Measurements from ENCODE around the gene CA7. TPM values are rescaled to one million over a fixed set of nuclear protein-coding genes. Genes with fewer than 3 reads are reported as not detected.

Gene CA7
- total and polyA plus RNA-seq, 3 experiments from 2014 or later = not detected

DNA sequence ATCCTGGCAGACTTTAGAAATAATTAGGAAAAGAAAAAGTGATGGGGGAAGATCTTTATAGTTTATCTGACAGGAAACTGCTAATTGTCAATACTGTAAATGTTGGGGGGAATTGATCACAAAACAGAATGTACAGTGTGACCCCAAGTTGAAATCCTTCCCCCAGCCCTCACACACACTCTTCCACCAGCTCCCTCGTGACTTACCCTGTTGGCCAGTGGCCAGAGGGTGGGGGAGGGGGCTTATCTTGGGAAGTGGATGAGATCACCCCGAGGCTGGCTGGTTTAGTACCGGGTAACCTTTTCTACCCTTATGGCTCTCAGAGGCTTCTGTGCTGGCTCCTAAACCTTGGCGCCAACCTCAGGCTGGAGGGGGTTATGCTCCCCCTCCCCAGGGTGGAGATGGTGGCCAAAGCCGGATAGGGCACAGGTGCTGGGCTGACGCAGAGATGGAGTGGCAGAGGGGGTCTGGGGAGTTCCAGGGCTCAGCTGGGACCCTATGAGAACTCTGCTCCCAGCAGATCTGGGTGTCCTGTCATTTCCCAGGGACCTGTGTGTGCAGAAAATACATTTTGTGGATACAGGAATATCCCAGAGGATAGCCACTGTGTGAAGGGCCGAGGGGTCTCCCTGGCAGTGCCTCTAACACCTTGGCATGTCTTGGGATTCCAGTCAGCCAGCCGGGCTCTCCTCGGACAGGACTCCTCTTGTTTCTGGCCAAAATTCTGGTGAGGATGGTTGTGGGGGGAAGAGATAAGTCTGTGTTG lies 55.9 kb downstream of the CA7 start:
- POLR2A ChIA-PET = no interaction called here
- no peaks in the 10 kb centered on the region for H3K27me3 Mint-ChIP-seq
- H3K9me3 ChIP-seq (ENCODE audit: low read length) = no peaks in the 10 kb centered on the region

GRCh38 chr16:66900721-66901441 lies 56.7 kb downstream of the CA7 start:
- peaks cover under 1 to 2% (median 2%) of the 10 kb centered on the region in 3 donors for H3K4me1 Mint-ChIP-seq
- CTCF ChIA-PET = no interaction called here
- POLR2A ChIA-PET = no interaction called here

More for the DNA sequence above, 55.9 kb downstream of the CA7 start:
- H3K36me3 ChIP-seq (ENCODE audit: insufficient read depth, low read length) = no peaks in the 10 kb centered on the region
- H3K27ac ChIP-seq (ENCODE audit: low read depth, low read length) = peak overlapping the region; percentile 87
- Mint-ChIP-seq H3K27ac (peak overlapping the region in 1 of 8 donors; percentile 63), H3K4me3 (peak overlapping the region in 1 of 7 donors; percentile 27), H3K36me3 (peaks cover 0 to 2% (median 0%) of the 10 kb centered on the region in 3 donors), H3K9me3 (no peaks in the 10 kb centered on the region), H3K4me1 (peaks cover 0 to 2% (median 0%) of the 10 kb centered on the region in 3 donors)
- CTCF ChIA-PET = no interaction called here
- no peaks in the 10 kb centered on the region for H3K27me3 ChIP-seq (ENCODE audit: insufficient read depth, low read length, poor library complexity, severe bottlenecking)
- H3K4me3 ChIP-seq (ENCODE audit: low read length) = no peak overlapping the region
- no peak for DNase-seq
- no peaks in the 10 kb centered on the region for H3K4me1 ChIP-seq (ENCODE audit: insufficient read depth, low read length)

DNA sequence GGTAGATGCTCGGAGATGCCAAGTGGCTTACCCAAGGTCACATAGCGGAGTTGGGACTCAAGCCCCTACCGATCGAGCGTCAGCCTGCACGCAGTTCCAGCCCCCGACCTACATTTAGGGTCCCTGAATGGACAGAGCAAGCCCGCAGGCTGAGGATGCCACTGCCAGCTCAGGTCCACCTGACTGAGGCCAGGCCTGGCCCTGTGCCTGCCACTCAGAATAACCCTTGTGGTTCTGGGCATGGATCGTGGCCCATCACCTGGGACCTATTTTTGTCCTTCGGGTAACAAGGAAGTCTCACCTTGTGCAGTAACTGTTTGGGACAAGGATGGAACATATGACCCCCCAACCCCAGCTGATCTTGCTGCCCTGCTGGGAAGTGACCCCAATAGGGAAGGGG lies 57.4 kb downstream of the CA7 start:
- ChIA-PET CTCF (interaction anchor here (1.0 kb wide), 1 partner anchor 27 kb away, joined by 3 read pairs; no protein-coding TSS in a partner anchor), POLR2A (no interaction called here)
- H3K4me3 Mint-ChIP-seq = no peak overlapping the region
- Histone ChIP-seq H3K27me3 (ENCODE audit: insufficient read depth, low read length, poor library complexity, severe bottlenecking) (no peaks in the 10 kb centered on the region), H3K27ac (ENCODE audit: low read depth, low read length) (no peak overlapping the region), H3K9me3 (ENCODE audit: low read length) (no peaks in the 10 kb centered on the region), H3K4me1 (ENCODE audit: insufficient read depth, low read length) (peaks cover 7% of the 10 kb centered on the region), H3K4me3 (ENCODE audit: low read length) (no peak overlapping the region), H3K36me3 (ENCODE audit: insufficient read depth, low read length) (no peaks in the 10 kb centered on the region)
- H3K27me3 Mint-ChIP-seq = no peaks in the 10 kb centered on the region
- peaks cover 2 to 9% (median 9%) of the 10 kb centered on the region in 3 donors for H3K4me1 Mint-ChIP-seq
- DNase-seq = peak in 1 of 5 donors; percentile 8
- peaks cover 0 to 2% (median 0%) of the 10 kb centered on the region in 3 donors for H3K36me3 Mint-ChIP-seq
- no peaks in the 10 kb centered on the region for H3K9me3 Mint-ChIP-seq
- no peak overlapping the region for H3K27ac Mint-ChIP-seq

More at GRCh38 chr16:66900721-66901441, 56.7 kb downstream of the CA7 start:
- no peaks in the 10 kb centered on the region for H3K27me3 Mint-ChIP-seq
- H3K36me3 Mint-ChIP-seq = peaks cover 0 to 2% (median 0%) of the 10 kb centered on the region in 3 donors
- Histone ChIP-seq H3K36me3 (ENCODE audit: insufficient read depth, low read length) (no peaks in the 10 kb centered on the region), H3K4me3 (ENCODE audit: low read length) (no peak overlapping the region), H3K27me3 (ENCODE audit: insufficient read depth, low read length, poor library complexity, severe bottlenecking) (no peaks in the 10 kb centered on the region), H3K4me1 (ENCODE audit: insufficient read depth, low read length) (peaks cover 5% of the 10 kb centered on the region), H3K9me3 (ENCODE audit: low read length) (no peaks in the 10 kb centered on the region), H3K27ac (ENCODE audit: low read depth, low read length) (peak overlapping the region; percentile 87)
- H3K4me3 Mint-ChIP-seq = no peak overlapping the region
- no peaks in the 10 kb centered on the region for H3K9me3 Mint-ChIP-seq
- DNase-seq = peak in 1 of 5 donors; percentile 2
- H3K27ac Mint-ChIP-seq = no peak overlapping the region

GRCh38 chr16:66902648-66903543 lies 58.7 kb downstream of the CA7 start:
- H3K9me3 Mint-ChIP-seq = no peaks in the 10 kb centered on the region
- Histone ChIP-seq H3K9me3 (ENCODE audit: low read length) (no peaks in the 10 kb centered on the region), H3K4me1 (ENCODE audit: insufficient read depth, low read length) (peaks cover 7% of the 10 kb centered on the region), H3K4me3 (ENCODE audit: low read length) (no peak overlapping the region), H3K27ac (ENCODE audit: low read depth, low read length) (no peak overlapping the region), H3K36me3 (ENCODE audit: insufficient read depth, low read length) (no peaks in the 10 kb centered on the region), H3K27me3 (ENCODE audit: insufficient read depth, low read length, poor library complexity, severe bottlenecking) (no peaks in the 10 kb centered on the region)
- H3K36me3 Mint-ChIP-seq = peaks cover 0 to 2% (median 0%) of the 10 kb centered on the region in 3 donors
- no peaks in the 10 kb centered on the region for H3K27me3 Mint-ChIP-seq
- POLR2A ChIA-PET = no interaction called here
- peaks cover 2 to 9% (median 9%) of the 10 kb centered on the region in 3 donors for H3K4me1 Mint-ChIP-seq
- CTCF ChIA-PET = interaction anchor here (1.0 to 1.4 kb wide), 2 partner anchors 13 to 26 kb away, joined by 3 read pairs; no protein-coding TSS in a partner anchor
- no peak overlapping the region for H3K4me3 Mint-ChIP-seq
- DNase-seq = no peak
- H3K27ac Mint-ChIP-seq = no peak overlapping the region

Other genes starting within 250 kb of the CA7 start
- gene CMTM3, start 239.7 kb upstream of the CA7 start, total RNA-seq = 10 to 100 TPM; 68.0 to 71.8 TPM
- gene CMTM3, start 239.7 kb upstream of the CA7 start, polyA plus RNA-seq = 131 TPM
- gene CMTM4, start 147.7 kb upstream of the CA7 start, total RNA-seq = 1 to 10 TPM; 4.1 to 4.4 TPM
- gene CMTM4, start 147.7 kb upstream of the CA7 start, polyA plus RNA-seq = 0.20 TPM
- gene DYNC1LI2, start 92.8 kb upstream of the CA7 start, total RNA-seq = 10 to 100 TPM; 50.5 to 53.8 TPM
- gene DYNC1LI2, start 92.8 kb upstream of the CA7 start, polyA plus RNA-seq = 35.0 TPM
- under 1 TPM in 1 of 2 experiments, not detected in 1; 0.20 TPM for gene TERB1, start 42.8 kb upstream of the CA7 start, total RNA-seq
- not detected for gene TERB1, start 42.8 kb upstream of the CA7 start, polyA plus RNA-seq
- gene NAE1, start 13.4 kb upstream of the CA7 start, total RNA-seq = 100 to 1,000 TPM; 105 to 110 TPM
- gene NAE1, start 13.4 kb upstream of the CA7 start, polyA plus RNA-seq = 76.6 TPM
- 10 to 100 TPM; 20.0 to 25.4 TPM for gene PDP2, start 36.1 kb downstream of the CA7 start, total RNA-seq
- 4.5 TPM for gene PDP2, start 36.1 kb downstream of the CA7 start, polyA plus RNA-seq
- not detected for gene CDH16, start 74.5 kb downstream of the CA7 start, total RNA-seq
- gene CDH16, start 74.5 kb downstream of the CA7 start, polyA plus RNA-seq = not detected
- gene RRAD, start 81.1 kb downstream of the CA7 start, total RNA-seq = under 1 TPM; 0.60 to 0.88 TPM
- gene RRAD, start 81.1 kb downstream of the CA7 start, polyA plus RNA-seq = not detected
- 100 to 1,000 TPM; 164 to 176 TPM for gene CIAO2B, start 90.0 kb downstream of the CA7 start, total RNA-seq
- gene CIAO2B, start 90.0 kb downstream of the CA7 start, polyA plus RNA-seq = 132 TPM
- gene CES2, start 91.1 kb downstream of the CA7 start, total RNA-seq = 10 to 100 TPM; 23.5 to 23.8 TPM
- 26.6 TPM for gene CES2, start 91.1 kb downstream of the CA7 start, polyA plus RNA-seq
- gene CES3, start 116.9 kb downstream of the CA7 start, total RNA-seq = under 1 TPM; 0.16 to 0.24 TPM
- gene CES3, start 116.9 kb downstream of the CA7 start, polyA plus RNA-seq = not detected
- gene CES4A, start 144.2 kb downstream of the CA7 start, total RNA-seq = 1 to 10 TPM; 4.2 to 5.1 TPM
- gene CES4A, start 144.2 kb downstream of the CA7 start, polyA plus RNA-seq = 1.7 TPM
- 100 to 1,000 TPM; 132 to 141 TPM for gene CBFB, start 184.7 kb downstream of the CA7 start, total RNA-seq
- gene CBFB, start 184.7 kb downstream of the CA7 start, polyA plus RNA-seq = 100 TPM

Data from CD8-positive, alpha-beta memory T cell (primary cell).